ENCODE data around the gene FLG2.

DNA sequence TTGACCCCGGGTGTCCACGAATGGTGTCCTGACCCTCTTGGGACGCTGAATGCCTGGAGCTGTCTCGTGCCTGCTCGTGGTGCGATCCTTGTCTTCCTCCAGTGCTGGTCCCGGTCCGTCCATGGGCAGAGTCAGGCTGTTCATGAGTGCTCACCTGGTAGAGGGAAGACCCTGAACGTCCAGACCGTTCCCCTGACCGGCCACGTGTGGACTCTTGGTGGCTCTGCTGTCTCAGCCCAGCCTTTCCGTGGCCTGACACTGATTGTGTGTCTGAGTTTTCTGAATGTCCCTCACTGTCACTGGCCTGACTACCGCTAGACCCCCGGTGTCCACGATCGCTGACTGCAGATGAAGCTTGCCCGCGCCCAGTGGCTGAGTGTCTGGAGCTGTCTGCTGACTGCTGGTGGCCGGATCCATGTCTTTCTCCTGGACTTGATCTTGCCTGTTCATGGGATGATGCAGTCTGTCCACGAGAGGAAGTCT lies 46.4 kb downstream of the FLG2 start:
- TF ChIP-seq CTCF (optimal IDR thresholded peaks at IDR 0.05 in 1 of 3, IDR thresholded peaks at IDR 0.05 in 1 of 3, conservative IDR thresholded peaks at IDR 0.05 in 1 of 3; ENCODE audit: extremely low read depth in 1 of 3, insufficient read depth in 2 of 3, low read length in 3 of 3) (no peak), EZH2 (IDR thresholded peaks at IDR 0.05; ENCODE audit: low read length) (no peak)

All from keratinocyte (primary cell).